PFSK-1 (cell line): Measurements from ENCODE around the gene AMMECR1.

ENCODE experiments used
- FOXP2 ChIP-seq: optimal IDR thresholded peaks from 2 replicates; pipeline ENCODE3; 2011; ENCODE audit warnings: borderline replicate concordance, control low read depth, inconsistent platforms; ENCODE audit not compliant: insufficient read depth; ENCODE audit errors: extremely low read length, extremely low read depth
- POLR2AphosphoS5 ChIP-seq: IDR thresholded peaks from 2 replicates; pipeline ENCODE4 v1.6.1; 2012; ENCODE audit warnings: low read depth, mild to moderate bottlenecking, control low read depth, low read length, moderate library complexity
- REST ChIP-seq, 2 experiments: IDR thresholded peaks; 2 replicates each; pipeline versions ENCODE4 v1.6.1 to v1.8.0; 2011 to 2012; ENCODE audit warnings: low read depth in 2 of 2, low read length in 2 of 2, control low read depth in 1 of 2, inconsistent platforms in 1 of 2, mild to moderate bottlenecking in 1 of 2, moderate library complexity in 1 of 2; ENCODE audit not compliant: insufficient read depth in 1 of 2
- SIN3A ChIP-seq: IDR thresholded peaks from 2 replicates; pipeline ENCODE4 v1.6.1; 2012; ENCODE audit warnings: mild to moderate bottlenecking, low read length, moderate library complexity, borderline replicate concordance; ENCODE audit not compliant: insufficient read depth
- TAF1 ChIP-seq: IDR thresholded peaks from 2 replicates; pipeline ENCODE4 v1.6.1; 2012; ENCODE audit warnings: low read length, control low read depth, borderline replicate concordance; ENCODE audit not compliant: insufficient read depth

Gene AMMECR1

GRCh38 chrX:110277609-110278008 is 40.3 kb downstream of the AMMECR1 start:
- no peak for TF ChIP-seq TAF1
- no peak for TF ChIP-seq FOXP2
- TF ChIP-seq REST (IDR thresholded peaks at IDR 0.05; ENCODE audit: insufficient read depth in 1 of 2, low read depth in 2 of 2, low read length in 2 of 2) = no peak
- no peak for TF ChIP-seq SIN3A
- TF ChIP-seq POLR2AphosphoS5 = no peak

DNA sequence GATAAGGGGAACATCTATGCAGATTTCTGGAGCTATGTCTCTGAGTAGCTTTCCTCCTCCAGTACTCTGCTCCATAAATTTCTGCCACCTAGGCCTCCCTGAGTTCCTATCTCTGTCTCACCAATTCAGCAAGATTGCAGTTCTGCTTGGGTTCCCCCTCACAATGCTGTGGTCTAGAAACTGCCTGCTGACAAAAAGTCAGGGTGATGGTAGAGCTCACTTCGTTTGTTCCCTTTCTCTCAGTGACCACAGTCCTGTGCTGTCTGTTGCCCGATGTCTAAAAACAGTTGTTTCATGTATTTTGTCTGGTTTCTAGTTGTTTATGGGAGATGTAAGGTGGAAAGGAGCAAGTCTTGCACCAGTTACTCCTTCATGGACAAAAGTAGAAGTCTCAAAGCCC is 41.1 kb downstream of the AMMECR1 start:
- no peak for TF ChIP-seq TAF1
- TF ChIP-seq FOXP2 = no peak
- TF ChIP-seq POLR2AphosphoS5 = no peak
- no peak for TF ChIP-seq SIN3A
- TF ChIP-seq REST (IDR thresholded peaks at IDR 0.05; ENCODE audit: insufficient read depth in 1 of 2, low read depth in 2 of 2, low read length in 2 of 2) = no peak

DNA sequence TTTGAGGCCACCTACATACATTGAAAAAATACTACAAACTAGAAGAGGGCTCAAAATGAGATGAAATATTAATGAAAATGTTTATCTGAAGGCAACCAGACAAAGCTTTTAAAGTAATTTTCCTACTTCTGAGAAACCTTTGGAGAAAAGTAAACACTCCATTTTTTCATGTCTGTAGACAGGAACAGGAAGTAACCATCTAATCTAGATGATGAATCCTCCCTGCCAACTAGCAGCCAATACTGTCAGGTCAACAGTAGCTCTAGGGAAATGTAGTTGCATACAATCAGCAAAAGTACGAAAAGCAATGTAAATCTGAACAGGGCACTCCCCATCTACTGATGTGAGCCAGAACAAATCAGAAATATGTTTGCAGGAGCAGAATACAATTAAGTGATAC is 49.0 kb downstream of the AMMECR1 start:
- TF ChIP-seq TAF1 (no peak), SIN3A (no peak), POLR2AphosphoS5 (no peak), REST (IDR thresholded peaks at IDR 0.05; ENCODE audit: insufficient read depth in 1 of 2, low read depth in 2 of 2, low read length in 2 of 2) (no peak), FOXP2 (no peak)

DNA sequence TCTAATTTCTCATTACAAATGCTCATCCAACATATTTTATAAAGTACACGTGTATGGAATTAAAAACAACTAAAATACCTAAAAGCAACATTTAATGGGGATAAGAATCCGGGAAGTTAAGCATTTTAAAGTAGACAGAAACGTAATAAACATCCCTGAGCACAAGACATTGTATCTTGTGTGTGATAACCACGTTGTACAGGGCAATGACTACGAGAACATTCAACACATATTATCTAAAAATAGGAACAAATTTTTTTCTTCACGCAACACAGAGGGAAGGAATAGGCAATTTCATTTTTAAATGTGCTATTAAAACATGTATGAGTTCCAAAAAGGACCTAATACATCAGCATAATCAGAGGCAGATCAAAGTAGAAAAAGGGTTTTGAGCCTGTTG is 49.5 kb downstream of the AMMECR1 start:
- no peak for TF ChIP-seq REST (IDR thresholded peaks at IDR 0.05; ENCODE audit: insufficient read depth in 1 of 2, low read depth in 2 of 2, low read length in 2 of 2)
- no peak for TF ChIP-seq FOXP2
- no peak for TF ChIP-seq POLR2AphosphoS5
- TF ChIP-seq SIN3A = no peak
- no peak for TF ChIP-seq TAF1

GRCh38 chrX:110267874-110268273 is 50.0 kb downstream of the AMMECR1 start:
- no peak for TF ChIP-seq POLR2AphosphoS5
- no peak for TF ChIP-seq FOXP2
- no peak for TF ChIP-seq SIN3A
- TF ChIP-seq REST (IDR thresholded peaks at IDR 0.05; ENCODE audit: insufficient read depth in 1 of 2, low read depth in 2 of 2, low read length in 2 of 2) = no peak
